SU-DHL-6 (cell line): ENCODE measurements around the gene DOCK1.

Experiments
- CTCF ChIP-seq: fragments of 200-600 bp; sonication (generic); IDR thresholded peaks from one replicate; pipeline ENCODE4 v1.5.1; 2017; ENCODE audit warnings: antibody characterized with exemption, mild to moderate bottlenecking, low read length, moderate library complexity; ENCODE audit not compliant: insufficient read depth, poor library complexity, severe bottlenecking
- EZH2phosphoT487 ChIP-seq: fragments of 200-600 bp; sonication (generic), shearing (Covaris generic); conservative IDR thresholded peaks from 2 replicates; pipeline ENCODE4 v1.6.1; 2018; ENCODE audit warnings: mild to moderate bottlenecking, antibody characterized with exemption, low read length, moderate library complexity, mixed read lengths

GRCh38 chr10:127046975-127047877, 142.0 kb downstream of the DOCK1 start:
- TF ChIP-seq CTCF (no peak), EZH2phosphoT487 (no peak)
